Omental fat pad (tissue), 4 donors: ENCODE measurements around the gene CPNE5. TPM values are rescaled to one million over a fixed set of nuclear protein-coding genes. Genes with fewer than 3 reads are reported as not detected.
A peak's percentile ranks its signal among the peaks of the same experiment; 100 is the strongest.

Experiments
- ATAC-seq: fragments of 150-250 bp; one replicate; pipeline ENCODE4 v1.9.1; 2016; ENCODE audit warnings: mild to moderate bottlenecking, moderate library complexity; ENCODE audit not compliant: low FRiP score
- DNase-seq: peaks from one replicate; pipeline ENCODE4 v3.0.0-alpha.2; 2019; ENCODE audit warnings: low spot score
- CTCF ChIP-seq, 3 donors: fragments of 450-650 bp; IDR thresholded peaks; one replicate each; pipeline ENCODE4 v1.5.1; 2016 to 2017; ENCODE audit warnings: antibody characterized with exemption in 3 of 3, mild to moderate bottlenecking in 3 of 3, moderate library complexity in 2 of 3
- total RNA-seq, 4 donors: library from RNA; depleted of rRNA; stranded (reverse); fragments of >200 nt; gene quantifications; one replicate each; pipeline ENCODE4 v1.1.0, GENCODE V29; 2016

The CPNE5 gene
- total RNA-seq: 10 to 100 TPM in 1 of 4 donors, 1 to 10 TPM in 2, under 1 TPM in 1; 0.47 to 20.3 (median 7.6) TPM

- no peak for TF ChIP-seq CTCF (IDR thresholded peaks at IDR 0.05)
- ATAC-seq (peak; percentile 41), DNase-seq (no peak)
These were observed at the start of gene CPNE5 for GRCh38 chr6:36838896-36839748. Gene CPNE5, minus strand, starts transcription at chr6:36839444. Its CDS starts 67 bp downstream, at chr6:36839377.

- no peak for TF ChIP-seq CTCF (IDR thresholded peaks at IDR 0.05)
- DNase-seq (no peak), ATAC-seq (no peak)
These were observed 48.9 kb upstream of the CPNE5 start for GRCh38 chr6:36888115-36888643.

GRCh38 chr6:36886950-36887618, 47.8 kb upstream of the CPNE5 start:
- ATAC-seq (no peak), DNase-seq (no peak)
- no peak for TF ChIP-seq CTCF (IDR thresholded peaks at IDR 0.05)

GRCh38 chr6:36885461-36886401, 46.5 kb upstream of the CPNE5 start, which contains the start of gene C6orf89:
Gene C6orf89, plus strand, starts transcription at chr6:36885952. Its CDS starts 13,493 bp downstream, at chr6:36899445.
- DNase-seq (peak; percentile 99), ATAC-seq (peak; percentile 100)
- peak in 2 of 3 donors; percentile 64 to 66 for TF ChIP-seq CTCF (IDR thresholded peaks at IDR 0.05)

GRCh38 chr6:36884610-36885009, 45.4 kb upstream of the CPNE5 start:
- no peak for TF ChIP-seq CTCF (IDR thresholded peaks at IDR 0.05)
- no peak for DNase-seq
- ATAC-seq: no peak

GRCh38 chr6:36875250-36875633, 36.0 kb upstream of the CPNE5 start:
- DNase-seq: no peak
- no peak for TF ChIP-seq CTCF (IDR thresholded peaks at IDR 0.05)
- ATAC-seq: no peak
